Measurements from ENCODE around the gene LGALS4.
"Not testable (repeated sequence)": the region's sequence is repeated elsewhere in the genome, so short reads cannot be mapped to it uniquely, and the experiment has no call there.

LGALS4 gene

DNA sequence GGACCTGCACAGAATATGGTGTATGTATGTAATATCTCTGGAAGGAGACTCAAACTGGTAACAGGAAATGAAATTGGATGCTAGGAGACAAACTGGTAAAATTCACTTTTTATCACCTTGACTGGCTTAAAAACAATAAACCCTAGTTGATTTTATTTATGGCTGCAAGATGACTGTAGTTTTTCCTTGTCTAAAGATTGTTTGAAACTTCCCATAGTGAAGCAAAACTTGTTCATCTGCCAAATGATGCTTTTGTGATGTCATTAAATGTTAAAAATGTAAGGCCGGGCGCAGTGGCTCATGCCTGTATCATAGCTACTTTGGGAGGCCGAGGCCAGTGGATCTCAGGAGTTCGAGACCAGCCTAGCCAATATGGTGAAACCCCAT, 21.4 kb upstream of the LGALS4 start:
- DNase-seq (ENCODE audit: low read depth, low spot score) = no peak
- no peak overlapping the region for H3K9ac ChIP-seq (ENCODE audit: insufficient read length)
- H3K4me3 ChIP-seq = no peak overlapping the region
- peak overlapping the region; percentile 10 for H3K27ac ChIP-seq
- H3K9me3 ChIP-seq (ENCODE audit: low read depth, low read length) = no peaks in the 10 kb centered on the region
- H3K36me3 ChIP-seq (ENCODE audit: insufficient read depth, low read length) = peaks cover 45% of the 10 kb centered on the region
- TF ChIP-seq EZH2 (IDR thresholded peaks at IDR 0.05) (no peak), FOXP2 (optimal IDR thresholded peaks at IDR 0.05; ENCODE audit: control extremely low read depth, extremely low read length, insufficient read depth) (no peak), POLR2AphosphoS5 (IDR thresholded peaks at IDR 0.05; ENCODE audit: borderline replicate concordance, low read depth, low read length) (no peak)

DNA sequence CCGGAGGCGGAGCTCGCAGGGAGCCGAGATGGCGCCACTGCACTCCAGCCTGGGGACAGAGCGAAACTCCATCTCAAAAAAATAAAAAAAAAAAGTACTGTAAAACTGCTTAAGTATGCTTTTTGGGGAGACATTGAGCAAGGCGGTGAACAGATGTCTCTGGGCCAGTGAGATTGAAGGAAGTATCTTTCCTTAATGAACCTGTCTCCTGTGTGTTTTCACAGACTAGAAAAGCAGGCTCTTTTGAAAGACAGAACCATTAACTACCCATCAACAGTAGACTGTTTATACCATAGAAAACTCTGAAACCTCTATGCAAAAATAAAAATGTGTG, 20.3 kb upstream of the LGALS4 start:
- Histone ChIP-seq H3K27ac (peak overlapping the region; percentile 84), H3K36me3 (ENCODE audit: insufficient read depth, low read length) (peaks cover 38% of the 10 kb centered on the region), H3K9ac (ENCODE audit: insufficient read length) (no peak overlapping the region), H3K9me3 (ENCODE audit: low read depth, low read length) (no peaks in the 10 kb centered on the region), H3K4me3 (no peak overlapping the region)
- TF ChIP-seq EZH2 (IDR thresholded peaks at IDR 0.05) = no peak
- no peak for TF ChIP-seq POLR2AphosphoS5 (IDR thresholded peaks at IDR 0.05; ENCODE audit: borderline replicate concordance, low read depth, low read length)
- TF ChIP-seq FOXP2 (optimal IDR thresholded peaks at IDR 0.05; ENCODE audit: control extremely low read depth, extremely low read length, insufficient read depth) = no peak
- DNase-seq (ENCODE audit: low read depth, low spot score) = no peak

- no peak for DNase-seq (ENCODE audit: low read depth, low spot score)
- Histone ChIP-seq H3K27ac (peak overlapping the region; percentile 3; the same call in 1 of the 2 replicates), H3K36me3 (ENCODE audit: insufficient read depth, low read length) (peaks cover 29% of the 10 kb centered on the region; the same call in 1 of the 2 replicates)
These were observed 18.4 kb upstream of the LGALS4 start for GRCh38 chr19:38831142-38831605.

GRCh38 chr19:38830039-38830733, 17.4 kb upstream of the LGALS4 start:
- Histone ChIP-seq H3K27ac (no peak overlapping the region), H3K4me3 (no peak overlapping the region), H3K9me3 (ENCODE audit: low read depth, low read length) (no peaks in the 10 kb centered on the region), H3K36me3 (ENCODE audit: insufficient read depth, low read length) (peaks cover 19% of the 10 kb centered on the region; the same call in 1 of the 2 replicates), H3K9ac (ENCODE audit: insufficient read length) (no peak overlapping the region)
- DNase-seq (ENCODE audit: low read depth, low spot score) = no peak
- no peak for TF ChIP-seq EZH2 (IDR thresholded peaks at IDR 0.05)
- TF ChIP-seq FOXP2 (optimal IDR thresholded peaks at IDR 0.05; ENCODE audit: control extremely low read depth, extremely low read length, insufficient read depth) = no peak
- TF ChIP-seq POLR2AphosphoS5 (IDR thresholded peaks at IDR 0.05; ENCODE audit: borderline replicate concordance, low read depth, low read length) = no peak

More at GRCh38 chr19:38831142-38831605, 18.4 kb upstream of the LGALS4 start:
- no peak for TF ChIP-seq POLR2AphosphoS5 (IDR thresholded peaks at IDR 0.05; ENCODE audit: borderline replicate concordance, low read depth, low read length)
- peak overlapping the region; percentile 68 for H3K9ac ChIP-seq (ENCODE audit: insufficient read length)
- H3K9me3 ChIP-seq (ENCODE audit: low read depth, low read length) = no peaks in the 10 kb centered on the region
- peak overlapping the region; percentile 74 for H3K4me3 ChIP-seq

GRCh38 chr19:38829203-38829602, 16.5 kb upstream of the LGALS4 start:
- H3K9me3 ChIP-seq (ENCODE audit: low read depth, low read length); DNase-seq (ENCODE audit: low read depth, low spot score); H3K27ac ChIP-seq; H3K9ac ChIP-seq (ENCODE audit: insufficient read length); H3K4me3 ChIP-seq: not testable (repeated sequence)
- H3K36me3 ChIP-seq (ENCODE audit: insufficient read depth, low read length) = peaks cover 19% of the 10 kb centered on the region; the same call in 1 of the 2 replicates

GRCh38 chr19:38826856-38827551, 14.3 kb upstream of the LGALS4 start:
- H3K36me3 ChIP-seq (ENCODE audit: insufficient read depth, low read length) = peaks cover 22% of the 10 kb centered on the region; the same call in 1 of the 2 replicates
- H3K27ac ChIP-seq = no peak overlapping the region
- DNase-seq (ENCODE audit: low read depth, low spot score) = no peak
- no peak overlapping the region for H3K4me3 ChIP-seq
- no peak overlapping the region for H3K9ac ChIP-seq (ENCODE audit: insufficient read length)
- no peaks in the 10 kb centered on the region for H3K9me3 ChIP-seq (ENCODE audit: low read depth, low read length)
- TF ChIP-seq POLR2AphosphoS5 (IDR thresholded peaks at IDR 0.05; ENCODE audit: borderline replicate concordance, low read depth, low read length) (no peak), EZH2 (IDR thresholded peaks at IDR 0.05) (no peak), FOXP2 (optimal IDR thresholded peaks at IDR 0.05; ENCODE audit: control extremely low read depth, extremely low read length, insufficient read depth) (no peak)

- H3K4me3 ChIP-seq; H3K9me3 ChIP-seq (ENCODE audit: low read depth, low read length); DNase-seq (ENCODE audit: low read depth, low spot score); H3K9ac ChIP-seq (ENCODE audit: insufficient read length); H3K27ac ChIP-seq: not testable (repeated sequence)
- H3K36me3 ChIP-seq (ENCODE audit: insufficient read depth, low read length) = peaks cover 22% of the 10 kb centered on the region; the same call in 1 of the 2 replicates
These were observed 13.2 kb upstream of the LGALS4 start for GRCh38 chr19:38825936-38826335.

DNA sequence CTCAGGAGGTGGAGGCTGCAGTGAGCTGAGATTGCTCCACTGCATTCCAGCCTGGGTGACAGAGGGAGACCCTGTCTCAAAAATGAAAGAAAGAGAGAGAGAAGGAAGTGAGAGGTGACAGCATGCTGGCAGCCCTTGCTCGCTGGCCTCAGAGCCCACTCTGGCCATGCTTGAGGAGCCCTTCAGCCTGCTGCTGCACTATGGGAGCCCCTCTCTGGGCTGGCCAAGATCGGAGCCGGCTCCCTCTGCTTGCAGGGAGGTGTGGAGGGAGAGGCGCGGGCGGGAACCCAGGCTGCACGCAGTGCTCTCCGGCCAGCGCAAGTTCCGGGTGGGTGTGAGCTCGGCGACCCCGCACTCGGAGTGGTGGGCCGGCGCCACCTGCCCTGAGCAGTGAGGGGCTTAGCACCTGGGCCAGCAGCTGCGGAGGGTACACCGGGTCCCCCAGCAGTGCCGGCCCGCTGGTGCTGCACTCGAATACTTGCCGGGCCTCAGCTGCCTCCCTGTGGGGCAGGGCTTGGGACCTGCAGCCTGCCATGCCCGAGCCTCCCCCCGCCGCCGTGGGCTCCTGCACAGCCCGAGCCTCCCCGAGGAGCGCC, 8.6 kb upstream of the LGALS4 start:
- H3K36me3 ChIP-seq (ENCODE audit: insufficient read depth, low read length); H3K27ac ChIP-seq; H3K4me3 ChIP-seq; H3K9ac ChIP-seq (ENCODE audit: insufficient read length); H3K9me3 ChIP-seq (ENCODE audit: low read depth, low read length); DNase-seq (ENCODE audit: low read depth, low spot score): not testable (repeated sequence)

All from SK-N-MC (cell line).